T1000 (cell line): ENCODE results near the gene DISP3.

ENCODE experiments used
- DNase-seq: peaks from one replicate; lab custom pipeline; 2025; ENCODE audit warnings: mixed read lengths; lab: John Stamatoyannopoulos, UW

The DISP3 gene

GRCh38 chr1:11478571-11479374, at the start of gene DISP3:
Gene DISP3 (plus strand): TSS chr1:11479155. CDS start chr1:11500993, 21,838 bp downstream.
- DNase-seq: no peak

GRCh38 chr1:11429226-11429625, 49.7 kb upstream of the DISP3 start:
- no peak for DNase-seq

GRCh38 chr1:11429935-11430334, 49.0 kb upstream of the DISP3 start:
- no peak for DNase-seq

GRCh38 chr1:11431941-11432507, 46.9 kb upstream of the DISP3 start:
- no peak for DNase-seq

- DNase-seq: no peak
These were observed 46.4 kb upstream of the DISP3 start for GRCh38 chr1:11432526-11432925.

- no peak for DNase-seq
These were observed 44.5 kb upstream of the DISP3 start for GRCh38 chr1:11434501-11434900.

- DNase-seq: no peak
These were observed 44.0 kb upstream of the DISP3 start for GRCh38 chr1:11434926-11435325.

GRCh38 chr1:11438996-11439395, 40.0 kb upstream of the DISP3 start:
- no peak for DNase-seq

GRCh38 chr1:11441211-11441952, 37.6 kb upstream of the DISP3 start:
- no peak for DNase-seq

GRCh38 chr1:11443043-11443442, 35.9 kb upstream of the DISP3 start:
- no peak for DNase-seq

GRCh38 chr1:11443961-11444658, 34.8 kb upstream of the DISP3 start:
- no peak for DNase-seq

- no peak for DNase-seq
These were observed 34.0 kb upstream of the DISP3 start for GRCh38 chr1:11444907-11445306.

GRCh38 chr1:11447903-11448302, 31.1 kb upstream of the DISP3 start:
- no peak for DNase-seq

- no peak for DNase-seq
These were observed 30.4 kb upstream of the DISP3 start for GRCh38 chr1:11448373-11449099.

GRCh38 chr1:11449100-11449403, 29.9 kb upstream of the DISP3 start:
- no peak for DNase-seq

GRCh38 chr1:11450310-11450709, 28.6 kb upstream of the DISP3 start:
- DNase-seq: no peak

- no peak for DNase-seq
These were observed 25.0 kb upstream of the DISP3 start for GRCh38 chr1:11453742-11454491.

- DNase-seq: no peak
These were observed 22.9 kb upstream of the DISP3 start for GRCh38 chr1:11455967-11456570.

GRCh38 chr1:11456965-11457364, 22.0 kb upstream of the DISP3 start:
- DNase-seq: no peak

- DNase-seq: no peak
These were observed 20.1 kb upstream of the DISP3 start for GRCh38 chr1:11458811-11459275.
